Ovary (tissue), 3 donors: ENCODE data around the gene SLC4A1.

ENCODE experiments used
- CTCF ChIP-seq, 3 donors: fragments of 450-650 bp in 2 of 3; fragments of 200-600 bp in 1 of 3; IDR thresholded peaks; one replicate each; pipeline versions ENCODE4 v1.5.1 to v1.8.0; 2016 to 2022; ENCODE audit warnings: antibody characterized with exemption in 3 of 3, mild to moderate bottlenecking in 1 of 3
- POLR2A ChIP-seq: fragments of 450-650 bp; IDR thresholded peaks from one replicate; pipeline ENCODE4 v1.6.1; 2017; ENCODE audit warnings: antibody characterized with exemption, mild to moderate bottlenecking, moderate library complexity
- donor health status: DM: no; HTN: no; CAD: no.

GRCh38 chr17:44310609-44311376 lies 42.9 kb upstream of the SLC4A1 start:
- TF ChIP-seq POLR2A (no peak), CTCF (IDR thresholded peaks at IDR 0.05) (no peak)
